ENCODE data around the gene ABHD16A. TPM values are rescaled to one million over a fixed set of nuclear protein-coding genes. Genes with fewer than 3 reads are reported as not detected.

ABHD16A gene
- total and polyA plus RNA-seq, 2 of the 13 experiments (the other 11 are each of a cell fraction or from before 2014, with no cell fraction given): 43.5 to 45.4 TPM

GRCh38 chr6:31655349-31656237 is 47.5 kb downstream of the ABHD16A start, which contains the start of gene APOM (continued):
- TF ChIP-seq LCORL (IDR thresholded peaks at IDR 0.05) (peak; percentile 89), LCORL (CRISPR knock-in tag; IDR thresholded peaks at IDR 0.05) (peak; percentile 99), TAF1 (CRISPR knock-in tag; IDR thresholded peaks at IDR 0.05) (peak; percentile 99), NR2F1 (CRISPR knock-in tag; IDR thresholded peaks at IDR 0.05) (peak; percentile 96 to 97), ZFX (CRISPR knock-in tag; IDR thresholded peaks at IDR 0.05; ENCODE audit: low read depth) (peak; percentile 79), POLR2A (IDR thresholded peaks at IDR 0.05; ENCODE audit: insufficient read depth in 1 of 2, low read depth in 2 of 2, low read length in 2 of 2) (peak in 1 of 2 experiments; percentile 99; a peak in 2 of 4 replicates), SP140L (CRISPR knock-in tag; IDR thresholded peaks at IDR 0.05; ENCODE audit: borderline replicate concordance) (peak; percentile 62; the same call in 1 of the 2 replicates), ZMYM4 (CRISPR knock-in tag; IDR thresholded peaks at IDR 0.05) (peak; percentile 71), SOX6 (IDR thresholded peaks at IDR 0.05) (no peak), SOX6 (CRISPR knock-in tag; IDR thresholded peaks at IDR 0.05) (peak; percentile 92), ZNF883 (CRISPR knock-in tag; IDR thresholded peaks at IDR 0.05; ENCODE audit: not compliant biosample characterization) (peak; percentile 90), XRCC5 (optimal IDR thresholded peaks at IDR 0.05; ENCODE audit: low read length) (peak; percentile 80), ZBTB37 (CRISPR knock-in tag; IDR thresholded peaks at IDR 0.05) (no peak), ZNF362 (CRISPR knock-in tag; IDR thresholded peaks at IDR 0.05; ENCODE audit: borderline replicate concordance) (peak; percentile 47; the same call in 1 of the 2 replicates), ZNF557 (CRISPR knock-in tag; IDR thresholded peaks at IDR 0.05) (peak; percentile 99), MAZ (IDR thresholded peaks at IDR 0.05; ENCODE audit: borderline replicate concordance, low read depth, low read length) (no peak), MAZ (CRISPR knock-in tag; IDR thresholded peaks at IDR 0.05; ENCODE audit: low read depth) (peak; percentile 87), MLXIP (CRISPR knock-in tag; IDR thresholded peaks at IDR 0.05; ENCODE audit: borderline replicate concordance) (peak; percentile 62; the same call in 1 of the 2 replicates), BATF2 (CRISPR knock-in tag; IDR thresholded peaks at IDR 0.05) (0 out of 2 replicates have a peak, but pooled peaks have one; percentile 68), ZNF451 (CRISPR knock-in tag; IDR thresholded peaks at IDR 0.05) (peak; percentile 79; the same call in 1 of the 2 replicates), ZNF761 (CRISPR knock-in tag; conservative IDR thresholded peaks at IDR 0.05) (no peak; the same call in 1 of the 2 replicates)
